ENCODE measurements around the gene GNRH2. TPM values are rescaled to one million over a fixed set of nuclear protein-coding genes. Genes with fewer than 3 reads are reported as not detected.
A peak's percentile ranks its signal among the peaks of the same experiment; 100 is the strongest.

GNRH2 gene
- 2.5 and 2.7 TPM in 2 replicates for total RNA-seq
- total RNA-seq (2013): 0.23 TPM
- polyA plus RNA-seq: not detected in 2 replicates
- 0.71 and 0.86 TPM in 2 replicates for polyA minus RNA-seq

- Histone ChIP-seq H4K20me1 (ENCODE audit: control insufficient read depth, insufficient read depth, low read length, poor library complexity, severe bottlenecking) (peaks cover 20% of the 10 kb centered on the region), H3K4me3 (ENCODE audit: control extremely low read depth in 1 of 5, extremely low read depth in 1 of 5, insufficient read depth in 1 of 5, low read depth in 2 of 5, low read length in 4 of 5) (no peak within 1 kb of the TSS), H3K9ac (ENCODE audit: low read length) (no peak within 1 kb of the TSS), H2AFZ (ENCODE audit: insufficient read depth, low read depth, low read length, poor library complexity, severe bottlenecking) (no peak within 1 kb of the TSS), H3K79me2 (ENCODE audit: control insufficient read depth, insufficient read depth, low read length) (peaks cover 13% of the 10 kb centered on the region), H3K4me1 (ENCODE audit: control insufficient read depth in 2 of 2, insufficient read depth in 2 of 2, low read length in 2 of 2) (peaks cover 11 to 17% of the 10 kb centered on the region in 2 donors), H3K27me3 (replicated peaks in 1 of 4; ENCODE audit: control extremely low read depth in 1 of 4, control insufficient read depth in 3 of 4, insufficient read depth in 4 of 4, low read length in 3 of 4) (no peaks in the 10 kb centered on the region), H3K4me2 (replicated peaks; ENCODE audit: low read depth, low read length, poor library complexity, severe bottlenecking) (no peak within 1 kb of the TSS), H3K36me3 (replicated peaks in 1 of 2; ENCODE audit: control extremely low read depth in 1 of 2, control insufficient read depth in 1 of 2, extremely low read depth in 1 of 2, insufficient read depth in 2 of 2, low read length in 1 of 2) (peaks cover 0 to 27% of the 10 kb centered on the region in 2 experiments), H3K9me3 (ENCODE audit: control extremely low read depth in 1 of 3, control insufficient read depth in 2 of 3, insufficient read depth in 1 of 3, low read length in 2 of 3) (no peaks in the 10 kb centered on the region), H3K27ac (ENCODE audit: low read length in 2 of 2) (no peak within 1 kb of the TSS)
- intact Hi-C loops (cut with micrococcal nuclease): loop anchor here (10.0 kb wide), 2 partner anchors 169 to 431 kb away; partner anchors contain the start of genes ATRN and PTPRA
- Mint-ChIP-seq H3K27me3 (no peaks in the 10 kb centered on the region), H3K27ac (peak within 1 kb of the TSS; percentile 69), H3K9me3 (ENCODE audit: insufficient read depth) (no peaks in the 10 kb centered on the region), H3K4me3 (peak within 1 kb of the TSS; percentile 23), H3K4me1 (peaks cover 15% of the 10 kb centered on the region)
- ChIA-PET CTCF (interaction anchor here (1.1 to 1.9 kb wide), 2 partner anchors 10 to 72 kb away, joined by 5 to 6 read pairs; no protein-coding TSS in a partner anchor), POLR2A (no interaction called here)
- ATAC-seq (ENCODE audit: low read depth): no peak
- WGBS (ENCODE audit: insufficient coverage): 100% methylated on average over 1 of the region's 3 CpGs
- no peak for DNase-seq
- TF ChIP-seq EZH2 (IDR thresholded peaks at IDR 0.05; ENCODE audit: borderline replicate concordance, insufficient read depth, low read depth, low read length, poor library complexity, severe bottlenecking) (no peak), CTCF (IDR thresholded peaks at IDR 0.05) (no peak)
Measured at GRCh38 chr20:3043322-3043721, at the start of gene GNRH2. GNRH2 (plus strand) TSS chr20:3043622; CDS start chr20:3044415, 793 bp downstream.

- no peak overlapping the region for H3K4me2 ChIP-seq (replicated peaks; ENCODE audit: low read depth, low read length, poor library complexity, severe bottlenecking)
- no peaks in the 10 kb centered on the region for H3K27me3 ChIP-seq (replicated peaks in 1 of 4; ENCODE audit: control extremely low read depth in 1 of 4, control insufficient read depth in 3 of 4, insufficient read depth in 4 of 4, low read length in 3 of 4)
- no peaks in the 10 kb centered on the region for H3K9me3 Mint-ChIP-seq (ENCODE audit: insufficient read depth)
- H3K9ac ChIP-seq (ENCODE audit: low read length): no peak overlapping the region
- intact Hi-C loops (cut with micrococcal nuclease): no loop called here
- no peaks in the 10 kb centered on the region for H3K27me3 Mint-ChIP-seq
- H4K20me1 ChIP-seq (ENCODE audit: control insufficient read depth, insufficient read depth, low read length, poor library complexity, severe bottlenecking): no peaks in the 10 kb centered on the region
- no CpG with 5 or more reads among the region's 2 CpGs for WGBS (ENCODE audit: insufficient coverage)
- ATAC-seq (ENCODE audit: low read depth): no peak
- no peaks in the 10 kb centered on the region for H3K4me1 Mint-ChIP-seq
- no peak for DNase-seq
- H3K27ac Mint-ChIP-seq: no peak overlapping the region
- peaks cover 8 to 49% of the 10 kb centered on the region in 2 experiments for H3K36me3 ChIP-seq (replicated peaks in 1 of 2; ENCODE audit: control extremely low read depth in 1 of 2, control insufficient read depth in 1 of 2, extremely low read depth in 1 of 2, insufficient read depth in 2 of 2, low read length in 1 of 2)
- H2AFZ ChIP-seq (ENCODE audit: insufficient read depth, low read depth, low read length, poor library complexity, severe bottlenecking): no peak overlapping the region
- no peak overlapping the region for H3K4me3 Mint-ChIP-seq
- no peaks in the 10 kb centered on the region for H3K79me2 ChIP-seq (ENCODE audit: control insufficient read depth, insufficient read depth, low read length)
- no peak overlapping the region for H3K4me3 ChIP-seq (ENCODE audit: control extremely low read depth in 1 of 5, extremely low read depth in 1 of 5, insufficient read depth in 1 of 5, low read depth in 2 of 5, low read length in 4 of 5)
- CTCF ChIA-PET: no interaction called here
- POLR2A ChIA-PET: no interaction called here
- no peak overlapping the region for H3K27ac ChIP-seq (ENCODE audit: low read length in 2 of 2)
- no peak for TF ChIP-seq EZH2 (IDR thresholded peaks at IDR 0.05; ENCODE audit: borderline replicate concordance, insufficient read depth, low read depth, low read length, poor library complexity, severe bottlenecking)
- TF ChIP-seq CTCF (IDR thresholded peaks at IDR 0.05): no peak
- H3K9me3 ChIP-seq (ENCODE audit: control extremely low read depth in 1 of 3, control insufficient read depth in 2 of 3, insufficient read depth in 1 of 3, low read length in 2 of 3): no peaks in the 10 kb centered on the region
- no peaks in the 10 kb centered on the region for H3K4me1 ChIP-seq (ENCODE audit: control insufficient read depth in 2 of 2, insufficient read depth in 2 of 2, low read length in 2 of 2)
Measured at GRCh38 chr20:2995796-2996195, 47.6 kb upstream of the GNRH2 start.
